Measurements from ENCODE around the gene DAP. TPM values are rescaled to one million over a fixed set of nuclear protein-coding genes. Genes with fewer than 3 reads are reported as not detected.
"Not testable (repeated sequence)": the region's sequence is repeated elsewhere in the genome, so short reads cannot be mapped to it uniquely, and the experiment has no call there.

DAP gene
- total and polyA plus RNA-seq, 2 of the 4 experiments (the other 2 are of a cell fraction), result 49.6 to 189 TPM

- H3K56ac ChIP-seq (ENCODE audit: extremely low read depth, insufficient read depth, low read length); H3K9me3 ChIP-seq (ENCODE audit: control insufficient read depth, insufficient read depth, low read length); H4K20me1 ChIP-seq (ENCODE audit: insufficient read depth, low read length); POLR2A ChIA-PET (ENCODE audit: unreplicated experiment); dilution Hi-C loops (cut with HindIII; ENCODE audit: low sequenced_read_pairs, unreplicated experiment); intact Hi-C loops (cut with micrococcal nuclease); in situ Hi-C loops (cut with MboI; ENCODE audit: low sequenced_read_pairs); H4K5ac ChIP-seq (ENCODE audit: low read depth, low read length); CTCF ChIA-PET; H3K4me2 ChIP-seq (ENCODE audit: low read depth, low read length); ATAC-seq (ENCODE audit: low read depth); H2AK9ac ChIP-seq (replicated peaks; ENCODE audit: low read depth, low read length, poor library complexity); H3K4me3 ChIP-seq (ENCODE audit: insufficient read depth, low read depth, low read length); H3K27me3 ChIP-seq (ENCODE audit: control insufficient read depth, insufficient read depth, low read length); BruUV-seq (replicated peaks); H3K9ac ChIP-seq (ENCODE audit: low read depth, low read length); H2AFZ ChIP-seq (replicated peaks; ENCODE audit: low read length, poor library complexity): not testable (repeated sequence)
- Histone ChIP-seq H3K4me1 (ENCODE audit: control insufficient read depth, insufficient read depth, low read length) (peaks cover 16% of the 10 kb centered on the region), H4K8ac (ENCODE audit: low read depth in 2 of 2, low read length in 2 of 2) (peak overlapping the region; percentile 43 to 62; a peak in 3 of 4 replicates), H3K4ac (ENCODE audit: low read depth, low read length) (peak overlapping the region; percentile 85), H3K23ac (ENCODE audit: low read depth, low read length) (0 out of 2 replicates have a peak overlapping the region, but pooled peaks have one; percentile 48), H2BK20ac (ENCODE audit: low read depth, low read length) (peak overlapping the region; percentile 7; the same call in 1 of the 2 replicates), H2BK15ac (ENCODE audit: low read depth, low read length) (peak overlapping the region; percentile 69; the same call in 1 of the 3 replicates), H3K18ac (ENCODE audit: low read depth, low read length) (peak overlapping the region; percentile 24; the same call in 1 of the 2 replicates), H3K27ac (ENCODE audit: insufficient read depth, low read length) (peak overlapping the region; percentile 69), H4K91ac (ENCODE audit: insufficient read depth, low read depth, low read length) (peak overlapping the region; percentile 53), H2AK5ac (ENCODE audit: low read depth, low read length) (peak overlapping the region; percentile 92), H2BK120ac (ENCODE audit: low read depth, low read length) (peak overlapping the region; percentile 75), H3K79me1 (ENCODE audit: low read depth in 1 of 2, low read length in 2 of 2) (peaks cover 51 to 83% of the 10 kb centered on the region in 2 experiments), H3K36me3 (ENCODE audit: control insufficient read depth, insufficient read depth, low read length) (peaks cover 11% of the 10 kb centered on the region), H2BK5ac (ENCODE audit: low read depth, low read length, poor library complexity, severe bottlenecking) (peak overlapping the region; percentile 89), H3K9me1 (ENCODE audit: insufficient read depth, low read length) (peaks cover 20% of the 10 kb centered on the region), H3K14ac (replicated peaks; ENCODE audit: low read depth, low read length) (peak overlapping the region; percentile 49; the same call in 1 of the 2 replicates)
- DNase-seq, result peak; percentile 59
- 100% methylated on average over 1 of the region's 4 CpGs; no CpG with 5 or more reads in 1 of the 2 experiments for WGBS, 2 experiments (ENCODE audit: extremely low coverage in 2 of 2, insufficient read length in 1 of 2)
These were observed 40.3 kb downstream of the DAP start for GRCh38 chr5:10720766-10721165.
